Endothelial cell of umbilical vein (primary cell): ENCODE measurements around the gene ABT1. TPM values are rescaled to one million over a fixed set of nuclear protein-coding genes. Genes with fewer than 3 reads are reported as not detected.

Source experiments
- BruUV-seq: library from RNA; stranded (reverse); fragments of 400-500 nt; replicated peaks from 2 replicates; lab custom pipeline; 2021; lab: Mats Ljungman, UMichigan
- CTCF ChIA-PET: fragments of 300-600, 350-600 bp; sonication (Branson Sonifier 250); formaldehyde crosslinking; loops from one replicate; lab custom pipeline; 2021; ENCODE audit warnings: antibody characterized with exemption, inconsistent platforms; lab: Charles Lee
- POLR2A ChIA-PET: fragments of 300-600, 350-600 bp; sonication (Branson Sonifier 250); formaldehyde crosslinking; loops from one replicate; lab custom pipeline; 2021; ENCODE audit warnings: antibody characterized with exemption, inconsistent platforms; lab: Charles Lee
- DNase-seq: peaks from one replicate; pipeline ENCODE4 v3.0.0-alpha.2; 2011; ENCODE audit warnings: low read depth, low spot score
- FAIRE-seq: peaks from 2 replicates; lab custom pipeline; 2011; peaks lifted over from hg19 to GRCh38; lab: Jason Lieb, UNC
- H2AFZ ChIP-seq: 2 replicates; pipeline ENCODE4 v1.6.0; 2012; ENCODE audit warnings: low read depth, low read length, control low read depth, inconsistent platforms
- H3K27ac ChIP-seq: 2 replicates; pipeline ENCODE4 v1.5.1; 2011; ENCODE audit warnings: low read depth, mild to moderate bottlenecking, control low read depth, low read length, moderate library complexity; ENCODE audit not compliant: insufficient read depth
- H3K27me3 ChIP-seq, 2 experiments: 2 replicates each; pipeline versions ENCODE4 v1.6.0 to v1.6.1; 2011; ENCODE audit warnings: low read length in 2 of 2, mixed read lengths in 1 of 2; ENCODE audit not compliant: control insufficient read depth in 2 of 2, insufficient read depth in 2 of 2
- H3K36me3 ChIP-seq, 2 experiments: 2 replicates in 1 of 2; 3 replicates in 1 of 2; pipeline ENCODE4 v1.5.1; 2011; ENCODE audit warnings: low read length in 2 of 2, mild to moderate bottlenecking in 1 of 2, moderate library complexity in 1 of 2; ENCODE audit not compliant: control insufficient read depth in 2 of 2, insufficient read depth in 2 of 2; ENCODE audit errors: extremely low read depth in 1 of 2
- H3K4me1 ChIP-seq: 3 replicates; pipeline ENCODE4 v1.5.1; 2011; ENCODE audit warnings: mild to moderate bottlenecking, low read length; ENCODE audit not compliant: control insufficient read depth, insufficient read depth; ENCODE audit errors: extremely low read depth
- H3K4me2 ChIP-seq: 2 replicates; pipeline ENCODE4 v1.6.1; 2011; ENCODE audit warnings: low read length, control low read depth, mixed read lengths; ENCODE audit not compliant: insufficient read depth
- H3K4me3 ChIP-seq, 3 experiments: fragments of 200-600 bp in 1 of 3; sonication (generic), shearing (Covaris generic) in 1 of 3; replicated peaks in 1 of 3; 2 replicates each; pipeline ENCODE4 v1.5.1; 2011 to 2016; ENCODE audit warnings: control low read depth in 3 of 3, low read length in 3 of 3, mild to moderate bottlenecking in 2 of 3, inconsistent platforms in 1 of 3, low read depth in 1 of 3, moderate library complexity in 1 of 3; ENCODE audit not compliant: insufficient read depth in 1 of 3
- H3K79me2 ChIP-seq: 2 replicates; pipeline ENCODE4 v1.6.0; 2012; ENCODE audit warnings: low read length, inconsistent platforms; ENCODE audit not compliant: control insufficient read depth, insufficient read depth
- H3K9ac ChIP-seq: replicated peaks from 2 replicates; pipeline ENCODE3; 2011; ENCODE audit warnings: low read length, control low read depth; ENCODE audit not compliant: insufficient read depth; ENCODE audit errors: extremely low read depth
- H3K9me1 ChIP-seq: replicated peaks from 3 replicates; pipeline ENCODE4 v1.6.0; 2011; ENCODE audit warnings: mild to moderate bottlenecking, low read length; ENCODE audit not compliant: control insufficient read depth, insufficient read depth; ENCODE audit errors: extremely low read depth
- H3K9me3 ChIP-seq: replicated peaks from 2 replicates; pipeline ENCODE4 v1.5.1; 2012; ENCODE audit warnings: low read length, inconsistent platforms; ENCODE audit not compliant: control insufficient read depth, insufficient read depth
- H4K20me1 ChIP-seq: replicated peaks from 2 replicates; pipeline ENCODE3; 2011; ENCODE audit warnings: mild to moderate bottlenecking, low read length; ENCODE audit not compliant: control insufficient read depth, insufficient read depth; ENCODE audit errors: extremely low read depth
- EZH2 ChIP-seq: IDR thresholded peaks from 2 replicates; pipeline ENCODE4 v1.6.1; 2012; ENCODE audit warnings: borderline replicate concordance, low read depth, mild to moderate bottlenecking, moderate library complexity, low read length, inconsistent platforms; ENCODE audit not compliant: severe bottlenecking
- FOS ChIP-seq: IDR thresholded peaks from 2 replicates; pipeline ENCODE4 v1.6.1; 2011; ENCODE audit warnings: mild to moderate bottlenecking, low read length, moderate library complexity, borderline replicate concordance; ENCODE audit not compliant: insufficient read depth
- GATA2 ChIP-seq: IDR thresholded peaks from 2 replicates; pipeline ENCODE4 v1.7.0; 2011; ENCODE audit warnings: low read depth, mild to moderate bottlenecking, moderate library complexity, mixed read lengths, low read length; ENCODE audit not compliant: insufficient read length, insufficient read depth
- JUN ChIP-seq: IDR thresholded peaks from 2 replicates; pipeline ENCODE4 v1.6.1; 2011; ENCODE audit warnings: borderline replicate concordance, low read depth; ENCODE audit not compliant: insufficient read length, insufficient read depth
- MAX ChIP-seq: IDR thresholded peaks from 2 replicates; pipeline ENCODE4 v1.6.1; 2011; ENCODE audit not compliant: insufficient read depth, insufficient read length
- MYC ChIP-seq: IDR thresholded peaks from one replicate; pipeline ENCODE4 v1.6.1; 2011; ENCODE audit warnings: mild to moderate bottlenecking, low read depth, low read length
- POLR2A ChIP-seq: IDR thresholded peaks from 2 replicates; pipeline ENCODE4 v1.6.1; 2012; ENCODE audit warnings: low read depth, mild to moderate bottlenecking, control low read depth, low read length
- POLR2AphosphoS5 ChIP-seq: IDR thresholded peaks from 2 replicates; pipeline ENCODE4 v1.6.1; 2012; ENCODE audit warnings: low read depth, mild to moderate bottlenecking, control low read depth, low read length, moderate library complexity; ENCODE audit not compliant: insufficient read depth
- dilution Hi-C: fragments of 300-500 bp; cut with MboI; formaldehyde crosslinking; loops from one replicate; pipeline ENCODE4 v1.15.0; 2019; ENCODE audit warnings: low sequenced_read_pairs; ENCODE audit not compliant: extremely low pct_ligation_motif_present
- intact Hi-C: fragments of 100-400 bp; cut with micrococcal nuclease; formaldehyde crosslinking; loops from one replicate; pipeline ENCODE4 v1.10.0; 2022
- polyA plus RNA-seq, 4 experiments: library from polyadenylated mRNA; depleted of rRNA in 3 of 4; stranded (reverse) in 3 of 4; unstranded in 1 of 4; fragments of >200 nt; gene quantifications; 2 replicates each; pipeline versions ENCODE4 v1.2.1 to v1.2.3, GENCODE V29; 2011 to 2012; ENCODE audit warnings: missing spikeins in 1 of 4
- total RNA-seq: library from RNA; stranded (reverse); gene quantifications from 2 replicates; pipeline ENCODE4 v1.2.3, GENCODE V29; 2021
- TF ChIP-seq, protein P1 (sequence below), 2 donors: IDR thresholded peaks; 1 replicate in 1 of 2; 2 replicates in 1 of 2; pipeline ENCODE4 v1.5.1; 2011; ENCODE audit warnings: low read length in 2 of 2, mild to moderate bottlenecking in 2 of 2, moderate library complexity in 2 of 2, control low read depth in 1 of 2, inconsistent platforms in 1 of 2, low read depth in 1 of 2; ENCODE audit not compliant: insufficient read depth in 1 of 2; ENCODE audit errors: extremely low read depth in 1 of 2

ABT1 gene
- total and polyA plus RNA-seq, 2 donors (not counting 3 experiments of a cell fraction or from before 2014, with no cell fraction given), result 20.1 to 22.2 TPM

- Histone ChIP-seq H3K9me1 (no peaks in the 10 kb centered on the region), H4K20me1 (no peaks in the 10 kb centered on the region), H3K4me1 (peaks cover 18% of the 10 kb centered on the region), H2AFZ (peak overlapping the region; percentile 25), H3K79me2 (peaks cover 13% of the 10 kb centered on the region), H3K27ac (no peak overlapping the region), H3K36me3 (peaks cover 3 to 6% of the 10 kb centered on the region in 2 experiments), H3K9ac (no peak overlapping the region), H3K9me3 (no peaks in the 10 kb centered on the region), H3K27me3 (peaks cover 12 to 32% of the 10 kb centered on the region in 2 experiments), H3K4me3 (no peak overlapping the region), H3K4me2 (no peak overlapping the region)
- dilution Hi-C loops (no loop called here), intact Hi-C loops (no loop called here)
- ChIA-PET POLR2A (no interaction called here), CTCF (interaction anchor here (2.1 to 15.7 kb wide), 5 partner anchors 9 to 487 kb away, joined by 15 to 359 read pairs (median 24); a partner anchor contains a TSS)
- no peak for DNase-seq
- no peak for FAIRE-seq
- BruUV-seq, result no TSS peak
- TF ChIP-seq EZH2, result no peak
- no peak for TF ChIP-seq GATA2
- TF ChIP-seq FOS, result no peak
- no peak for TF ChIP-seq MAX
- TF ChIP-seq, protein P1, sequence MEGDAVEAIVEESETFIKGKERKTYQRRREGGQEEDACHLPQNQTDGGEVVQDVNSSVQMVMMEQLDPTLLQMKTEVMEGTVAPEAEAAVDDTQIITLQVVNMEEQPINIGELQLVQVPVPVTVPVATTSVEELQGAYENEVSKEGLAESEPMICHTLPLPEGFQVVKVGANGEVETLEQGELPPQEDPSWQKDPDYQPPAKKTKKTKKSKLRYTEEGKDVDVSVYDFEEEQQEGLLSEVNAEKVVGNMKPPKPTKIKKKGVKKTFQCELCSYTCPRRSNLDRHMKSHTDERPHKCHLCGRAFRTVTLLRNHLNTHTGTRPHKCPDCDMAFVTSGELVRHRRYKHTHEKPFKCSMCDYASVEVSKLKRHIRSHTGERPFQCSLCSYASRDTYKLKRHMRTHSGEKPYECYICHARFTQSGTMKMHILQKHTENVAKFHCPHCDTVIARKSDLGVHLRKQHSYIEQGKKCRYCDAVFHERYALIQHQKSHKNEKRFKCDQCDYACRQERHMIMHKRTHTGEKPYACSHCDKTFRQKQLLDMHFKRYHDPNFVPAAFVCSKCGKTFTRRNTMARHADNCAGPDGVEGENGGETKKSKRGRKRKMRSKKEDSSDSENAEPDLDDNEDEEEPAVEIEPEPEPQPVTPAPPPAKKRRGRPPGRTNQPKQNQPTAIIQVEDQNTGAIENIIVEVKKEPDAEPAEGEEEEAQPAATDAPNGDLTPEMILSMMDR (IDR thresholded peaks at IDR 0.05; ENCODE audit: extremely low read depth in 1 of 2, insufficient read depth in 1 of 2, low read depth in 1 of 2, low read length in 2 of 2), result no peak
- TF ChIP-seq JUN, result no peak
- TF ChIP-seq POLR2AphosphoS5, result no peak
- no peak for TF ChIP-seq MYC
- TF ChIP-seq POLR2A, result no peak
Observed at GRCh38 chr6:26594131-26594498, 2.6 kb upstream of the ABT1 start.
